ENCODE measurements around the gene KCTD14.
"Not testable (repeated sequence)": the region's sequence is repeated elsewhere in the genome, so short reads cannot be mapped to it uniquely, and the experiment has no call there.

The KCTD14 gene

GRCh38 chr11:78022397-78023396 lies at the start of gene KCTD14:
Gene KCTD14 (minus strand): TSS chr11:78023276. CDS start chr11:78023249, 27 bp downstream.
- peak; percentile 80 to 93 for DNase-seq

- DNase-seq: no peak
Measured at GRCh38 chr11:78072455-78072854, 49.4 kb upstream of the KCTD14 start.

- DNase-seq: no peak
Measured at GRCh38 chr11:78071717-78072116, 48.6 kb upstream of the KCTD14 start.

- no peak for DNase-seq
Measured at GRCh38 chr11:78070621-78071020, 47.5 kb upstream of the KCTD14 start.

- peak in 1 of 2 experiments; percentile 41 for DNase-seq
Measured at GRCh38 chr11:78069465-78069864, 46.4 kb upstream of the KCTD14 start.

- no peak for DNase-seq
Measured at GRCh38 chr11:78067704-78068103, 44.6 kb upstream of the KCTD14 start.

GRCh38 chr11:78066471-78066870 lies 43.4 kb upstream of the KCTD14 start:
- no peak for DNase-seq

GRCh38 chr11:78065203-78065602 lies 42.1 kb upstream of the KCTD14 start:
- no peak for DNase-seq

GRCh38 chr11:78063440-78064181 lies 40.5 kb upstream of the KCTD14 start, which contains the start of gene THRSP:
Gene THRSP (plus strand): TSS chr11:78063861. CDS start chr11:78063882, 21 bp downstream.
- no peak for DNase-seq

- no peak for DNase-seq
Measured at GRCh38 chr11:78062671-78063070, 39.6 kb upstream of the KCTD14 start.

GRCh38 chr11:78061921-78062311 lies 38.8 kb upstream of the KCTD14 start:
- DNase-seq: no peak

- no peak for DNase-seq
Measured at GRCh38 chr11:78061088-78061920, 38.2 kb upstream of the KCTD14 start.

- DNase-seq: no peak
Measured at GRCh38 chr11:78060533-78060932, 37.5 kb upstream of the KCTD14 start.

- DNase-seq: not testable (repeated sequence)
Measured at GRCh38 chr11:78059749-78060328, 36.8 kb upstream of the KCTD14 start.

- no peak for DNase-seq
Measured at GRCh38 chr11:78057462-78058055, 34.5 kb upstream of the KCTD14 start.

- DNase-seq: no peak
Measured at GRCh38 chr11:78056093-78056492, 33.0 kb upstream of the KCTD14 start.

GRCh38 chr11:78054971-78055370 lies 31.9 kb upstream of the KCTD14 start:
- no peak for DNase-seq

- DNase-seq: no peak
Measured at GRCh38 chr11:78050964-78051831, 28.1 kb upstream of the KCTD14 start.

- no peak for DNase-seq
Measured at GRCh38 chr11:78049348-78049747, 26.3 kb upstream of the KCTD14 start.

GRCh38 chr11:78048561-78048960 lies 25.5 kb upstream of the KCTD14 start:
- DNase-seq: no peak

- DNase-seq: no peak
Measured at GRCh38 chr11:78046486-78046854, 23.4 kb upstream of the KCTD14 start.

Measured in NCI-H2081 (cell line).